NB4 (cell line): ENCODE data around the gene TMCC3.

Experiments
- DNase-seq: peaks from one replicate; pipeline ENCODE4 v3.0.0; 2010; ENCODE audit warnings: low read depth
- H3K4me3 ChIP-seq: one replicate; pipeline ENCODE4 v1.5.1; 2011; ENCODE audit warnings: mild to moderate bottlenecking, low read depth, low read length, moderate library complexity
- MYC ChIP-seq: IDR thresholded peaks from 2 replicates; pipeline ENCODE4 v1.6.1; 2011; ENCODE audit warnings: low read depth, low read length
- POLR2A ChIP-seq: IDR thresholded peaks from 2 replicates; pipeline ENCODE4 v1.6.1; 2011; ENCODE audit warnings: mild to moderate bottlenecking; ENCODE audit not compliant: insufficient read length; ENCODE audit errors: extremely low read depth
- TF ChIP-seq, protein P1 (sequence below): IDR thresholded peaks from one replicate; pipeline ENCODE4 v1.5.1; 2012; ENCODE audit warnings: low read depth, low read length
- TF ChIP-seq, protein P2 (sequence below): IDR thresholded peaks from 2 replicates; pipeline ENCODE4 v1.6.1; 2011; ENCODE audit warnings: low read depth, low read length

Gene TMCC3

GRCh38 chr12:94667031-94667540, 16.7 kb upstream of the TMCC3 start:
- DNase-seq, result no peak
- no peak overlapping the region for H3K4me3 ChIP-seq
- TF ChIP-seq, protein P1, sequence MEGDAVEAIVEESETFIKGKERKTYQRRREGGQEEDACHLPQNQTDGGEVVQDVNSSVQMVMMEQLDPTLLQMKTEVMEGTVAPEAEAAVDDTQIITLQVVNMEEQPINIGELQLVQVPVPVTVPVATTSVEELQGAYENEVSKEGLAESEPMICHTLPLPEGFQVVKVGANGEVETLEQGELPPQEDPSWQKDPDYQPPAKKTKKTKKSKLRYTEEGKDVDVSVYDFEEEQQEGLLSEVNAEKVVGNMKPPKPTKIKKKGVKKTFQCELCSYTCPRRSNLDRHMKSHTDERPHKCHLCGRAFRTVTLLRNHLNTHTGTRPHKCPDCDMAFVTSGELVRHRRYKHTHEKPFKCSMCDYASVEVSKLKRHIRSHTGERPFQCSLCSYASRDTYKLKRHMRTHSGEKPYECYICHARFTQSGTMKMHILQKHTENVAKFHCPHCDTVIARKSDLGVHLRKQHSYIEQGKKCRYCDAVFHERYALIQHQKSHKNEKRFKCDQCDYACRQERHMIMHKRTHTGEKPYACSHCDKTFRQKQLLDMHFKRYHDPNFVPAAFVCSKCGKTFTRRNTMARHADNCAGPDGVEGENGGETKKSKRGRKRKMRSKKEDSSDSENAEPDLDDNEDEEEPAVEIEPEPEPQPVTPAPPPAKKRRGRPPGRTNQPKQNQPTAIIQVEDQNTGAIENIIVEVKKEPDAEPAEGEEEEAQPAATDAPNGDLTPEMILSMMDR, result no peak
- TF ChIP-seq, protein P2, sequence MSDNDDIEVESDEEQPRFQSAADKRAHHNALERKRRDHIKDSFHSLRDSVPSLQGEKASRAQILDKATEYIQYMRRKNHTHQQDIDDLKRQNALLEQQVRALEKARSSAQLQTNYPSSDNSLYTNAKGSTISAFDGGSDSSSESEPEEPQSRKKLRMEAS, result no peak
- TF ChIP-seq POLR2A, result no peak
- no peak for TF ChIP-seq MYC

GRCh38 chr12:94666158-94666557, 15.8 kb upstream of the TMCC3 start:
- no peak for DNase-seq
- no peak for TF ChIP-seq MYC
- TF ChIP-seq, protein P1, result no peak
- TF ChIP-seq POLR2A, result no peak
- TF ChIP-seq, protein P2, result no peak
- H3K4me3 ChIP-seq, result no peak overlapping the region

GRCh38 chr12:94663702-94664101, 13.3 kb upstream of the TMCC3 start:
- H3K4me3 ChIP-seq, result no peak overlapping the region
- TF ChIP-seq, protein P1, result no peak
- TF ChIP-seq POLR2A, result no peak
- no peak for TF ChIP-seq MYC
- TF ChIP-seq, protein P2, result no peak
- DNase-seq, result no peak

GRCh38 chr12:94663071-94663470, 12.7 kb upstream of the TMCC3 start:
- DNase-seq, result no peak
- H3K4me3 ChIP-seq, result no peak overlapping the region
- TF ChIP-seq MYC (no peak), POLR2A (no peak)
- TF ChIP-seq, protein P2, result no peak
- TF ChIP-seq, protein P1, result no peak

- no peak for DNase-seq
- TF ChIP-seq, protein P2, result no peak
- no peak for TF ChIP-seq MYC
- TF ChIP-seq, protein P1, result no peak
- no peak for TF ChIP-seq POLR2A
- no peak overlapping the region for H3K4me3 ChIP-seq
Observed at GRCh38 chr12:94660436-94660835, 10.1 kb upstream of the TMCC3 start.
